Coronary artery (tissue), 2 donors: Measurements from ENCODE around the gene MCC.

Source experiments
- DNase-seq: peaks from one replicate; pipeline ENCODE4 v3.0.0-alpha.2; 2017; ENCODE audit warnings: low spot score
- H3K27ac ChIP-seq, 2 donors: fragments of 200-600 bp; sonication (generic); one replicate each; pipeline ENCODE4 v1.5.1; 2016 to 2019
- H3K4me3 ChIP-seq: fragments of 200-600 bp; sonication (generic); 2 replicates; pipeline ENCODE4 v1.5.1; 2016; ENCODE audit warnings: mild to moderate bottlenecking, moderate library complexity
- CTCF ChIP-seq: fragments of 200-600 bp; sonication (generic); IDR thresholded peaks from one replicate; pipeline ENCODE4 v1.5.1; 2019; ENCODE audit warnings: antibody characterized with exemption

The MCC gene

DNA sequence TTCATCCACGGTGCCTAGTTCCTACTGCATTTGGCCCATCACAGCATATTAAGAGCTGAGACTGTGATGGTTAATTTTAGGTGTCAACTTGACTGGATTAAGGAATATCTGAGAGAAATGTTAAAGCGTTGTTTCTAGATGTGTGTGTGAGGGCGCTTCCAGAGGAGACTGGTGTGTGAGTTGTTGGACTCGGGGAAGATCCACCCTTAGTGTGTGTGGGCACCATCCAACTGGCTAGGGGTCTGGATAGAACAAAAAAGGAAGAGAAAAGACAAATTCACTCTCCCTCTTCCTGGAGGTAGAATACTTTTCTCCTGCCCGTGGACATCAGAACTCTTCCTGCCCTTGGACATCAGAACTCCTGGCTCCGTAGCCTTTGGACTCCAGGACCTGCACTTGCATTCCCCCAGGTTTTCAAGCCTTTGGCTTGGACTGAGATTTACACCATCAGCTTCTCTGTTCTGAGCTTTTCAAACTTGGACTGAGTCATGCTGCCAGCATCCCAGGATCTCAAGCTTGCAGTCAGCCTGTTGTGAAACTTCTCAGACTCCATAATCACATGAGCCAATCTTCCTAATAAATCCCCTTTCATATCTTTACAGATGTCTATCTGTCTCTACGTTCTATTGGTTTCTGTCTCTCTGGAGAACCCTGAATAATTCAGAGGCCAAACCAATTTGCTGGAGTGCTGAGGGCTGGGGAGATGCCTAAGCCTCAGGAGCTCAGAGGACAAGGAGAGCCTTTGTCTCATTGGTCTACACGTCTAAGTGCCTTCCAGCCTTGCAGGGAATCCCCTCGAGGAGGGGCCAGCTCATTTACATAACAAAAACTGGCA is 347.2 kb downstream of the MCC start:
- no peak for DNase-seq

DNA sequence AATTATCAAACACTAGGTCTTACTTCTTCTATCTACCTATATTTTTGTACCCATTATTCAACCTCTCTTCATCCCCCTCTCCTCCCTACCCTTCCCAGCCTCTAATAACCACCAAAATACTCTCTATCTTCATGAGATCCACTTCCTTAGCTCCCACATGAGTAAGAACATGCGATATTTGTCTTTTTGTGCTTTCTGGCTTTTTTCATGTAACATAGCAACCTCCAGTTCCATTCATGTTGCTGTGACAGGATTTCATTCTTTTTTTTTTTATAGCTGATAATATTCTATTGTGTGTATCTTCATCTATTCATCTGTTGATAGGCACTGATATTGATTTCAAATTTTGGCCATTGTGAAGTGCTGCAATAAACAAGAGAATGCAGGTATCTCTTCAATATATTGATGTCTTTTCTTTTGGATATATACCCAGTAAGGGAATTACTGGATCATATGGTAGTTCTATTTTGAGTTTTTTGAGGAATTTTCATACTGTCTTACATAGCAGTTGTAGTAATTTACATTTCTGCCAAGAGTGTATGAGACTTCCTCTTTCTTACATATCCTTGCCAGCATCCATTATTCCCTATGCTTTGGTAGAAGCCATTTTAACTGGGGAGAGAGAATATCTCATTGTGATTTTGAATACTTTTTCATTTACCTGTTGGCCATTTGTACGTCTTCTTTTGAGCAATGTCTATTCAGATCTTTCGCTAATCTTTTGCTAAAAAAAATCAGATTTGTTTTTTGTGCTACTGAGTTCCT is 354.9 kb downstream of the MCC start:
- TF ChIP-seq CTCF, result no peak
- Histone ChIP-seq H3K4me3 (no peak overlapping the region), H3K27ac (no peak overlapping the region)
- DNase-seq, result no peak

More for the DNA sequence above, 347.2 kb downstream of the MCC start:
- Histone ChIP-seq H3K27ac (peak overlapping the region in 1 of 2 donors; percentile 9), H3K4me3 (no peak overlapping the region)
- no peak for TF ChIP-seq CTCF

DNA sequence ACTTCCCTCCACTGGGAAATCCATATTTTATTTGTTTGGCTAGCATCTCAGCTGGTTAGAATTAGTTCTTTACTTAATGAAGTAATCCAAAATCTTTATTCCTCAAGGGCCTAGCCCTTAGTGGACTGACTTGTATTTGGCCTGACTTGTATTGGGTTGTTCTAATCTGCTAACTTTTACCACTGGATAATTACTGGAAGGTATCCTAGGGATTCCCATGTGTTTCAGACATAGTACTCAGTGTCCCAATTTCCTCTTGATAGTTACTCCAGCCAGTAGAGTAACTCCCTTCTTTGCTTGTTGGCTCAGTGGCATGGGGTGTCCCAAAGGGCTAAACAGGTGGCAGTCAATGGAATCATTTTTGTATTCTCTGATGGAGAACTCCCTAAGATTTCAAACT is 355.7 kb downstream of the MCC start:
- no peak for DNase-seq
- TF ChIP-seq CTCF, result no peak
- Histone ChIP-seq H3K4me3 (no peak overlapping the region), H3K27ac (no peak overlapping the region)

GRCh38 chr5:113128641-113129330 is 359.5 kb downstream of the MCC start:
- DNase-seq, result no peak
- Histone ChIP-seq H3K27ac (no peak overlapping the region), H3K4me3 (no peak overlapping the region)
- no peak for TF ChIP-seq CTCF

DNA sequence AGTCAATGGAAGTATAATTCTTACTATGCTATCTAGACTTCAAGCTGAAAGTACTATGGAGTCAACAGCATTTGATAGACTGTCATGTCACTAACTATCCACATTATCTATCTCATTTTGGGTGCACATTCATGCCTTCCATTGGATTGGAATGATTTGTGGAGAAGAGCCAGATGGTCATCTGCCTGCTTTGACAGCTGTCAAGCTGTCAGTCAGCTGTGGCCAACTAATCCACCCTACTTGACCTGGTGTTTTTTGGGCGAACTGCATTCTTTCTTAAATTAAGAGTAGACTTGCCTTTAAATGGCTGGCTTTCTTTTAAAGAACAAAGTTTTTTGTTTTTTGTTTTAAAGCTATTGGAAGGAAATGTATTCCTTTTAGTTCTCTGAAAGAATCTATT is 360.2 kb downstream of the MCC start:
- no peak overlapping the region for H3K27ac ChIP-seq
- no peak for TF ChIP-seq CTCF
- H3K4me3 ChIP-seq, result no peak overlapping the region
- DNase-seq, result no peak

DNA sequence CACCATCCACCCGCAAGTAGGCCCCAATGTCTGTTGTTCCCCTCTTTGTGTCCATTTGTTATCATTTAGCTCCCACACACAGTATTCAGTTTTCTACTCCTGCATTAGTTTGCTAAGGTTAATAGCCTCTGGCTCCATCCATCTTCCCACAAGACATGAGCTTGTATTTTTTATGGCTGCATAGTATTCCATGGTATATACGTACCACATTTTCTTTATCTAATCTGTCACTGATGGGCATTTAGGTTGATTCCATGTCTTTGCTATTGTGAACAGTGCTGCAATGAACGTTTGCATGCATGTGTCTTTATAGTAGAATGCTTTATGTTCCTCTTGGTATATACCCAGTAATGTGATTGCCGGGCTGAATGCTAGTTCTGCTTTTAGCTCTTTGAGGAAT is 361.2 kb downstream of the MCC start:
- no peak overlapping the region for H3K4me3 ChIP-seq
- TF ChIP-seq CTCF, result no peak

More for the DNA sequence above, 361.2 kb downstream of the MCC start:
- DNase-seq, result no peak
- no peak overlapping the region for H3K27ac ChIP-seq
